ENCODE measurements around the gene DYNC2H1. TPM values are rescaled to one million over a fixed set of nuclear protein-coding genes. Genes with fewer than 3 reads are reported as not detected.

The DYNC2H1 gene
- total RNA-seq, 2 experiments from 2014 or later = 1.4 to 1.7 TPM

DNA sequence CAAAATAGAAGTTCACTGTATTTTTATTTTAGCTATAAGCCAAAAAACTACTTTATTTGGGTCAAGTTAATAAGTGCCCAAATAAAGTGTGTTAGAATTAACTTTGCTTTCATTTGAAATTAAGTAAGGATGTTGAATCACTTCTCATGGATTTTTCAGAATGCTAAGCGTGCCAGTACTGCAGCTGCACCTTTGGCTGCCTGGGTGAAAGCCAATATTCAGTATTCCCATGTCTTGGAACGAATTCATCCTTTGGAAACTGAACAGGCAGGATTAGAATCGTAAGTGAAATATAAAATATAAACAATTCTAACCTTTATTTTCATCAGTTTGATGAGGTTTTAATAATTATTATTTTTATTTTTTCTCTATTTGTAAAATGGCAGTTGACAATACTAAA is 113.6 kb downstream of the DYNC2H1 start:
- ChIA-PET CTCF (no interaction called here), POLR2A (no interaction called here)
- no peaks in the 10 kb centered on the region for H3K9me3 Mint-ChIP-seq
- no peaks in the 10 kb centered on the region for H3K4me1 Mint-ChIP-seq (ENCODE audit: low read depth)
- intact Hi-C loops (cut with micrococcal nuclease) = no loop called here
- DNase-seq = no peak
- no peak overlapping the region for H3K4me3 Mint-ChIP-seq
- H3K36me3 Mint-ChIP-seq = peaks cover 4% of the 10 kb centered on the region
- no peaks in the 10 kb centered on the region for H3K27me3 Mint-ChIP-seq
- H3K27ac Mint-ChIP-seq = no peak overlapping the region

DNA sequence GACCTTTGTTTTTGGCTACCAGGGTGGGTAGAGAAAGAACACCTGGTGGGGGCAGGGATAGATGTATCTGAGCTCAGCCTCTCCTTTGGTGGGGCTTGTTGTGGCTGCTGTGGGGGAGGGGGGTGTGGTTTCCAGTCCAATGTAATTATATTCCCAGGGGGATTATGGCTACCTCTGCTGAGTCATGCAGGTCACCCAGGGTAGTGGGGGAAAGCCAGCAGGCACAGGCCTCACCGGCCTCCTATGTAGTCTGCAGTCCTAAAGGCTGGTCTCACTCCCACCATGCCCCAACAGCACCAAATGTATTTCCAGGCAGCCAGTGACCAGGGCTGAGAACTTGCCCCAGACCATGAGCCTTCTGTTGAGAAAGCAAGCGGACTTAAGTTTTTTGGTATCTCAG is 119.6 kb downstream of the DYNC2H1 start:
- H3K27ac Mint-ChIP-seq = no peak overlapping the region
- intact Hi-C loops (cut with micrococcal nuclease) = no loop called here
- CTCF ChIA-PET = no interaction called here
- H3K27me3 Mint-ChIP-seq = no peaks in the 10 kb centered on the region
- H3K4me1 Mint-ChIP-seq (ENCODE audit: low read depth) = no peaks in the 10 kb centered on the region
- POLR2A ChIA-PET = no interaction called here
- H3K9me3 Mint-ChIP-seq = no peaks in the 10 kb centered on the region
- peaks cover 4% of the 10 kb centered on the region for H3K36me3 Mint-ChIP-seq
- DNase-seq = no peak
- no peak overlapping the region for H3K4me3 Mint-ChIP-seq

DNA sequence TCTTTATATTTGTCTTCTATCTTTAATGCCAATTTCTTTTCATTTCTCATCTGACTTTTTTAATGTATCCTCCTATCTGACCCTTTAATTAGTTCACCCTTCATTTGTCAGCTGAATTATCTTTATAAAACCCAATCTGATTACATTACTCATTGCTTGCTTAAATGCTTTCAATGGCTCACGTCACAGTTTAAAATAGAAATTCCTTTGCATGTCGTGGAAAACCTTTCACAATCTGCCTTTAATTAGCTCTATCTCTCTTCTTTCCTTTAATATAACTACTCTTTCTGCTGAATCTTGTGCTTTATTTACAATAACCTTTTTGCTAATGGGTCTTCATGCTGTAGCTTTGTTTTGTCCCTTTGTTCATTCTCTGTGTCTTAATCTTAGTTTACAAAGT is 125.7 kb downstream of the DYNC2H1 start:
- H3K36me3 Mint-ChIP-seq = peaks cover 2% of the 10 kb centered on the region
- no peaks in the 10 kb centered on the region for H3K9me3 Mint-ChIP-seq
- H3K27me3 Mint-ChIP-seq = no peaks in the 10 kb centered on the region
- no peak overlapping the region for H3K4me3 Mint-ChIP-seq
- intact Hi-C loops (cut with micrococcal nuclease) = no loop called here
- CTCF ChIA-PET = no interaction called here
- POLR2A ChIA-PET = no interaction called here
- no peaks in the 10 kb centered on the region for H3K4me1 Mint-ChIP-seq (ENCODE audit: low read depth)
- no peak overlapping the region for H3K27ac Mint-ChIP-seq
- no peak for DNase-seq

DNA sequence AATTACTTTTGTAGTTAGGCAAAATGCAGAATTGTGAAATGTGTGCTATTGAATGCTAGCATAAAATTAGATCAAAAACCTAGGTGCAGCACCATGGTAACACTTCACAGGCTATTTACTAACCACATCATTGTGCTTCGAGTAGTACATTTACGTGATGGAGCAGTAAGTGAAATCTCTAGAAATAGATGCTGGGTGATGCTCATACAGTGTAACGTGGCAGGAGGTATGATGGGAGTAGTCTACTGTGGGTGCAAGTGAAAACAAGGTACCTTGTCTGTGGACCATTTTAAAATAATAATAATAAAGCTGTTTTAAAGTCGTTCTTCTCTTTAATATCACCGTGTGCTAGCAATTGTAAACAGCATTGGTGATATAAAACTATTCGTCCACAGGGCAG is 132.3 kb downstream of the DYNC2H1 start:
- no peak for DNase-seq
- POLR2A ChIA-PET = no interaction called here
- CTCF ChIA-PET = no interaction called here
- Mint-ChIP-seq H3K4me3 (no peak overlapping the region), H3K9me3 (no peaks in the 10 kb centered on the region), H3K27ac (no peak overlapping the region), H3K4me1 (ENCODE audit: low read depth) (no peaks in the 10 kb centered on the region), H3K36me3 (no peaks in the 10 kb centered on the region), H3K27me3 (no peaks in the 10 kb centered on the region)
- intact Hi-C loops (cut with micrococcal nuclease) = no loop called here

DNA sequence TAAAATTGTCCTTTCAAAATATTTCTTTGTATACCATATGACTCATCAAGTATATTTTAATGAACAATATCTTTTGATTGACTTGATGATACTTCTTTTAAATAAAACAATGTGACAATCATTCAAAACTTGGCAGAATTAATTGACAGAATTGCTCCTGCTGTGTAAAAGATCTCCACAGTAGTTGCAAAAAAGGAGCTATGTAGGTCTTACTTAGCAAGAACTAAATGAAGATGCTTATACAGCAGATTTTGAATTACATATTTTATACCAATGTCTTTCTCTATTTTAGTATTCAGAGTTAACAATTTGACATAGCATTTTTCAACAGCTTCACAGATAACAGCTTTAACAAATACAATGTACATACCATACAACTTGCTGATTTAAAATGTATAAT is 144.9 kb downstream of the DYNC2H1 start:
- H3K9me3 Mint-ChIP-seq = no peaks in the 10 kb centered on the region
- H3K27ac Mint-ChIP-seq = no peak overlapping the region
- no peak for DNase-seq
- no peaks in the 10 kb centered on the region for H3K36me3 Mint-ChIP-seq
- ChIA-PET CTCF (no interaction called here), POLR2A (no interaction called here)
- H3K4me3 Mint-ChIP-seq = no peak overlapping the region
- intact Hi-C loops (cut with micrococcal nuclease) = no loop called here
- no peaks in the 10 kb centered on the region for H3K27me3 Mint-ChIP-seq
- no peaks in the 10 kb centered on the region for H3K4me1 Mint-ChIP-seq (ENCODE audit: low read depth)

DNA sequence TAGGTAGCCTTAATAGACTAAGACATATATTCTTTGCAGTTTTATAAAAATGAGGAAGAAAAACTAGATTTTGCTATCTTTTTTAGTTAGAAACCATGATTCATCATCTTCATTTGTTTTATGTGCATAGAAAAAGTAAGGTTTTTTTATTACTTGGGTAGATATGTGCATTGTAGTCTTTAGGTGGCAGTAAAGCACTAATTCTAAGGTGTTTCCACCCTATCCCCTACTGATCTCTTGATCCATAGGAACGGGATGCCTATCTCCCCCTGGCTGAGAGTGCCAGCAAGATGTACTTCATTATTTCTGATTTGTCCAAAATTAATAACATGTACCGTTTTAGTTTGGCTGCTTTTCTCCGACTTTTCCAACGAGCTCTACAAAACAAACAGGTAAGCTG is 148.1 kb downstream of the DYNC2H1 start:
- Mint-ChIP-seq H3K4me1 (ENCODE audit: low read depth) (no peaks in the 10 kb centered on the region), H3K27ac (no peak overlapping the region), H3K27me3 (no peaks in the 10 kb centered on the region), H3K36me3 (peaks cover 3% of the 10 kb centered on the region), H3K4me3 (no peak overlapping the region), H3K9me3 (no peaks in the 10 kb centered on the region)
- ChIA-PET CTCF (no interaction called here), POLR2A (no interaction called here)
- DNase-seq = no peak
- intact Hi-C loops (cut with micrococcal nuclease) = no loop called here

DNA sequence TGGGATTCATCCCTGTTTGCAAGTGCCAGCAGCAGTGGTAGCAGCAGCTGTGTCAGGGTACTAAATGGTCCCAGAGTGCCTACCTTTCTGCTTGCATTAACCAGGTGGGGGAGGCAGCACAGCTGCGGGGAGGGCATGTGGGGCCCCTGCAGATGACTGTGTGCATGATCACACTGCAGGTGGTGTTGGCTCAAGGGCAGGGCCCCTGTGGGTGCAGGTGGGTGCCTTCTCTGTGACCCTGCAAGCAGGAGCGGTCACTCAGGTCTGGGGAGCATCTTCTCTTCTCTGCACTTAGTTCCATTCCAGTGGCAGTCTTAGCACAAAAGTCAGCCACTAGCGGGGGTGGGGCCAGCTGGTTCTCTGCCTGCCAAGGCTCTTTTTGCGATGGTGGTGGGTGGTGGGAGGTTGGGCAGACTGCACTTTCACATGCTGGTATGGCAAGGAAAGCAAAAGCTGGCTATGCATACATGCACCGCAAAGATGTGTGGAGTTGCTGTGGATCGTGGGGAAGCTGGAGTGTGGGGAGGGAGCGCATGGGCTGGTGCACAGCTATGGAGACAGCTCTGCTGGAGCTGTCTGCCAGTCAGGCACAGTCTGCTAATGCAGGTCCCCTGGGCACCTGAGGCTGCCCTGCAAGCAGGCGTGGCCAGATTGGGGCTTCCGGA is 157.1 kb downstream of the DYNC2H1 start:
- intact Hi-C loops (cut with micrococcal nuclease) = no loop called here
- Mint-ChIP-seq H3K27me3 (no peaks in the 10 kb centered on the region), H3K4me1 (ENCODE audit: low read depth) (no peaks in the 10 kb centered on the region), H3K9me3 (no peaks in the 10 kb centered on the region), H3K4me3 (no peak overlapping the region), H3K36me3 (no peaks in the 10 kb centered on the region), H3K27ac (no peak overlapping the region)
- ChIA-PET POLR2A (no interaction called here), CTCF (no interaction called here)
- no peak for DNase-seq

DNA sequence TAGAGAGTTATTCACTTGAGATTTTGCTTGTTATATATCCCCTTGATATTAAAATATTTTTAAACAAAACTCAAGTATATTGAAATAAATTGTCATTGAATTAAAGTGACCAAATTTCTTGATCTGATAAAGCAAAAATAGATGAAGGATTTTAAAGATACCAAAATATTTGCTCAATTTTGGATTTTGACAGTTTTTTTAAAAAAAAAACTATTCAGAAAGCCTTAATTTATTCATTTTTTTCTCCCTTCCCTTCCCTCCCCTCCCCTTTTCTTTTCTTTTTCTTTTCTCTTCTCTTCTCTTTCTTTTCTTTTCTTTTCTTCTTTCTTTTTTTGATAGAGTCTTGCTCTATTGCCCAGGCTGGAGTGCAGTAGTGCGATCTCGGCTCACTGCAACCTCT is 163.7 kb downstream of the DYNC2H1 start:
- CTCF ChIA-PET = no interaction called here
- no peaks in the 10 kb centered on the region for H3K4me1 Mint-ChIP-seq (ENCODE audit: low read depth)
- POLR2A ChIA-PET = no interaction called here
- DNase-seq = no peak
- H3K9me3 Mint-ChIP-seq = no peaks in the 10 kb centered on the region
- intact Hi-C loops (cut with micrococcal nuclease) = no loop called here
- no peak overlapping the region for H3K4me3 Mint-ChIP-seq
- H3K27me3 Mint-ChIP-seq = no peaks in the 10 kb centered on the region
- no peaks in the 10 kb centered on the region for H3K36me3 Mint-ChIP-seq
- no peak overlapping the region for H3K27ac Mint-ChIP-seq

DNA sequence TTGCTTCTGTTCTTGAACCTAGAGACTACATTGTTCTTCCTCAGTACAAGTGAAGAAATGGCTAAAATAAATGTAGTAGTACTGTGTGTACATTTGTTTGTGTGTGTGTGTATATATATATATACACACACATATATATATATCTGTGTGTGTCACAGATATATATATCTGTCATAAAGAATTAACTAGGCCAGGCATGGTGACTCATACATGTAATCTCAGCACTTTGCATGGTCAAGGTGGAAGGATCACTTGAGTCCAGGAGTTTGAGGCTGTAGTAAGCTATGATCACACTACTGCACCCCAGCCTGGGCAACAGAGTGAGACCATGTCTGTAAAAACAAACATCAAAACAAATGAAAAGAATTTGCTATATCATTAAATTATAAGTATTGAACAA is 164.8 kb downstream of the DYNC2H1 start:
- H3K27me3 Mint-ChIP-seq = no peaks in the 10 kb centered on the region
- H3K4me1 Mint-ChIP-seq (ENCODE audit: low read depth) = no peaks in the 10 kb centered on the region
- no peak overlapping the region for H3K27ac Mint-ChIP-seq
- POLR2A ChIA-PET = no interaction called here
- H3K9me3 Mint-ChIP-seq = no peaks in the 10 kb centered on the region
- H3K36me3 Mint-ChIP-seq = no peaks in the 10 kb centered on the region
- intact Hi-C loops (cut with micrococcal nuclease) = no loop called here
- CTCF ChIA-PET = no interaction called here
- no peak overlapping the region for H3K4me3 Mint-ChIP-seq
- DNase-seq = no peak

DNA sequence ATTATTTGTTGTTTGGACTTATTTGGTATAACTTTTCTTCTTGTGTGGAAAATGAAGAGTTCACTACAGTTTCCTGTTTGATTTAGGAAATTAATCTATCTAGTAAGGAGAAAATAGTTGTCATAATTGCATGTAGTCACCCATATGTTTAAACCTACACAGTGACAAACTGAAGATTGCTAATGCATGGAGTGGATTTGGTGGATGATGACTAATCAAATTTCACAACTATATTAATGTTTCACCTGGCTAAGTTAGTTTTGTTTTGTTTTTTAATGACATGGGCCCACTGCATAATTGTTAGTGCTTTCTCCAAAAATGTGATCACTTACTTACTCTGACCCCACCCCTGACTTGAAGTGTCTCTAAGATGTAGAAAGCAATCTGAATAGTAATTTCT is 170.6 kb downstream of the DYNC2H1 start:
- ChIA-PET POLR2A (no interaction called here), CTCF (no interaction called here)
- Mint-ChIP-seq H3K27me3 (no peaks in the 10 kb centered on the region), H3K9me3 (no peaks in the 10 kb centered on the region), H3K4me3 (no peak overlapping the region), H3K36me3 (no peaks in the 10 kb centered on the region), H3K27ac (no peak overlapping the region), H3K4me1 (ENCODE audit: low read depth) (no peaks in the 10 kb centered on the region)
- DNase-seq = no peak
- intact Hi-C loops (cut with micrococcal nuclease) = no loop called here

DNA sequence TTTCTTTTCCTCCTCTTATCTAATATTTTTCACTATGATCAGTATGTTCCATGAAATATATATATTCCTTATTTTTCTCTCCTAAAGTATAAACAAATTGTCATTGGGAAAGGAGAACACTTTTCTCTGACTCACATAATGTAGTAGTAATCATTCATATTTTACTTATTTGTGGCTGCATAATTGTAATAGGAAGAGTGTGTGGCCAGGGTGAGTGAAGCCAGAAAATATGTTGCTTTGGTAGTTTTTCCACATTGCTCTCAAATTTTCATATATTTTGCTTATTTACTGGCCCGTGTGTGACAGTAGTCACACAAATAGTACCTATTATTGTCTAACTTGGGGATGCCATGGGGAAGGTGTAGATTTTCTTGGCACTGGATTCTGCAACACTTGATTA is 172.1 kb downstream of the DYNC2H1 start:
- Mint-ChIP-seq H3K27ac (no peak overlapping the region), H3K27me3 (no peaks in the 10 kb centered on the region), H3K9me3 (no peaks in the 10 kb centered on the region), H3K4me3 (no peak overlapping the region), H3K36me3 (no peaks in the 10 kb centered on the region), H3K4me1 (ENCODE audit: low read depth) (no peaks in the 10 kb centered on the region)
- no peak for DNase-seq
- POLR2A ChIA-PET = no interaction called here
- CTCF ChIA-PET = no interaction called here
- intact Hi-C loops (cut with micrococcal nuclease) = no loop called here

DNA sequence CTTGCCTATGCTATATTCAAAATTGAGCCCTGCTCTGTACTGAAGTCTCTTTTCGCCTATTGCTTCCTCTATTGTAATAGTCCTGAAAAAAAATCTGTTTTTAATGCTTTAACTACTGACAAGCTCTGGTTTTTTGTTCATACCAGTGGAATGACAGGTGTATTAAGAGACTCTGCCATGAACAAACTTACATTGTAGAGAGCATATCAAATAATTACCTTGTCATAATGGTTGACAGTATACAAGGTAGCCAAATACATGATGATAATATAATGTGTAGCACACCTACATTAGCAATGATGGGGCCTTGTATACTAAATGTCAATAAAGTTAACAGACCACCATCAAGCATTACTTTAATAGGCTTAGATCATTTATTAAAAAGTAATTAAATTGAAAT is 175.0 kb downstream of the DYNC2H1 start:
- intact Hi-C loops (cut with micrococcal nuclease) = no loop called here
- no peaks in the 10 kb centered on the region for H3K27me3 Mint-ChIP-seq
- no peak overlapping the region for H3K4me3 Mint-ChIP-seq
- peaks cover 2% of the 10 kb centered on the region for H3K36me3 Mint-ChIP-seq
- no peaks in the 10 kb centered on the region for H3K9me3 Mint-ChIP-seq
- no peaks in the 10 kb centered on the region for H3K4me1 Mint-ChIP-seq (ENCODE audit: low read depth)
- no peak overlapping the region for H3K27ac Mint-ChIP-seq
- ChIA-PET CTCF (no interaction called here), POLR2A (no interaction called here)
- DNase-seq = no peak

DNA sequence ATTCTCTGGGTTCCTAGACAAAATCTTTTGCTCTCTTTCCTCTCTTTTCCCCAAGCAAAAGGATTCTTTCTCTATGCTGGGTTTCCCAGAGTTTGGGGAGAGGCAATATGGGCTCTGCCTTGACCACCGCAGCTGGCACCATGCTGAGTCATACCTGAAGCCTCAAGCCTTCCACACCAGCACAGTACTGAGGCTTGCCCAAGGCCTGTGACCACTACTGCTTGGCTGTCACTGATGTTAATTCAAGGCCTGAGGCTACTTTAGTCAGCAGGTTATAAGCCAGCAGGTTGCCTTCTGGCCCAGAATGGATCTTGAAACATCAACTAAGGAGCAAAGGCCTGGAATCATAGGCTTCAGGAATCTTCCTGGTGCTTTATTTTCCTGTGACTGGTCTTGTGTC is 185.3 kb downstream of the DYNC2H1 start:
- Mint-ChIP-seq H3K4me3 (no peak overlapping the region), H3K27me3 (no peaks in the 10 kb centered on the region), H3K36me3 (peaks cover 18% of the 10 kb centered on the region), H3K9me3 (peaks cover 48% of the 10 kb centered on the region), H3K27ac (no peak overlapping the region), H3K4me1 (ENCODE audit: low read depth) (no peaks in the 10 kb centered on the region)
- intact Hi-C loops (cut with micrococcal nuclease) = no loop called here
- CTCF ChIA-PET = no interaction called here
- POLR2A ChIA-PET = no interaction called here
- no peak for DNase-seq

DNA sequence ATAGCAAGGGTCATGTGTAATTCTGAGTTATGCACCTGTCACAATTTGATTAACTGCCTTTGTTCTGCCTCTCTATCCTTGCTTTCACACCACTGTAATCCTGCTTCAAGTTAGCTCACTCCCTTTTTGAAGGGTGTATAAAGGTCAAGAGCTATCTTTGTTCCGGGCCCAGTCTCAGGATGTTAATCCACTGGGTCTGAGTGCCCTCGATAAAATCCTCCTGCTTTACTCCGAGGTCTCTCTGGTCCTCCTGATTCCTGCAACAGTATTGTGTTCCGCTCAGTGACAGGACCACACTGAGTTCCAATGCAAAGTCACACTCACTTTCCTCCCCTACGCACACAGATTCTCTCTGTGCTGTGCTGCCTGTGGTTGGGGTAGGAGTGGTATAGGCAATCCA is 186.5 kb downstream of the DYNC2H1 start:
- Mint-ChIP-seq H3K27me3 (no peaks in the 10 kb centered on the region), H3K27ac (no peak overlapping the region), H3K4me1 (ENCODE audit: low read depth) (no peaks in the 10 kb centered on the region), H3K36me3 (peaks cover 18% of the 10 kb centered on the region), H3K4me3 (no peak overlapping the region), H3K9me3 (peaks cover 48% of the 10 kb centered on the region)
- intact Hi-C loops (cut with micrococcal nuclease) = no loop called here
- no peak for DNase-seq
- ChIA-PET CTCF (no interaction called here), POLR2A (no interaction called here)
